ENCODE data around the gene DNAH10.

GRCh38 chr12:123854918-123855317 lies 92.8 kb downstream of the DNAH10 start:
- TF ChIP-seq MXI1 (IDR thresholded peaks at IDR 0.05; ENCODE audit: borderline replicate concordance, low read depth, low read length), result no peak
- TF ChIP-seq, protein P1, sequence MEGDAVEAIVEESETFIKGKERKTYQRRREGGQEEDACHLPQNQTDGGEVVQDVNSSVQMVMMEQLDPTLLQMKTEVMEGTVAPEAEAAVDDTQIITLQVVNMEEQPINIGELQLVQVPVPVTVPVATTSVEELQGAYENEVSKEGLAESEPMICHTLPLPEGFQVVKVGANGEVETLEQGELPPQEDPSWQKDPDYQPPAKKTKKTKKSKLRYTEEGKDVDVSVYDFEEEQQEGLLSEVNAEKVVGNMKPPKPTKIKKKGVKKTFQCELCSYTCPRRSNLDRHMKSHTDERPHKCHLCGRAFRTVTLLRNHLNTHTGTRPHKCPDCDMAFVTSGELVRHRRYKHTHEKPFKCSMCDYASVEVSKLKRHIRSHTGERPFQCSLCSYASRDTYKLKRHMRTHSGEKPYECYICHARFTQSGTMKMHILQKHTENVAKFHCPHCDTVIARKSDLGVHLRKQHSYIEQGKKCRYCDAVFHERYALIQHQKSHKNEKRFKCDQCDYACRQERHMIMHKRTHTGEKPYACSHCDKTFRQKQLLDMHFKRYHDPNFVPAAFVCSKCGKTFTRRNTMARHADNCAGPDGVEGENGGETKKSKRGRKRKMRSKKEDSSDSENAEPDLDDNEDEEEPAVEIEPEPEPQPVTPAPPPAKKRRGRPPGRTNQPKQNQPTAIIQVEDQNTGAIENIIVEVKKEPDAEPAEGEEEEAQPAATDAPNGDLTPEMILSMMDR (conservative IDR thresholded peaks at IDR 0.05; ENCODE audit: low read depth, low read length), result no peak
- TF ChIP-seq USF2 (IDR thresholded peaks at IDR 0.05; ENCODE audit: low read depth, low read length), result no peak
- TF ChIP-seq POLR2A (IDR thresholded peaks at IDR 0.05; ENCODE audit: low read depth, low read length), result no peak
- no peak for TF ChIP-seq CEBPB (IDR thresholded peaks at IDR 0.05; ENCODE audit: low read depth, low read length)
- TF ChIP-seq RCOR1 (IDR thresholded peaks at IDR 0.05; ENCODE audit: insufficient replicate concordance, low read length), result no peak
- no peak for TF ChIP-seq BHLHE40 (IDR thresholded peaks at IDR 0.05; ENCODE audit: low read depth, low read length)
- no peak for TF ChIP-seq SMC3 (IDR thresholded peaks at IDR 0.05; ENCODE audit: low read depth, low read length)
- no peak for TF ChIP-seq RFX5 (IDR thresholded peaks at IDR 0.05; ENCODE audit: low read depth, low read length)
